Fibroblast of gingiva (primary cell): ENCODE measurements around the gene LAMP1.
"Not testable (repeated sequence)": the region's sequence is repeated elsewhere in the genome, so short reads cannot be mapped to it uniquely, and the experiment has no call there.

Source experiments
- DNase-seq: peaks from one replicate; pipeline ENCODE4 v3.0.0-alpha.2; 2011; ENCODE audit warnings: low read depth

LAMP1 gene

DNA sequence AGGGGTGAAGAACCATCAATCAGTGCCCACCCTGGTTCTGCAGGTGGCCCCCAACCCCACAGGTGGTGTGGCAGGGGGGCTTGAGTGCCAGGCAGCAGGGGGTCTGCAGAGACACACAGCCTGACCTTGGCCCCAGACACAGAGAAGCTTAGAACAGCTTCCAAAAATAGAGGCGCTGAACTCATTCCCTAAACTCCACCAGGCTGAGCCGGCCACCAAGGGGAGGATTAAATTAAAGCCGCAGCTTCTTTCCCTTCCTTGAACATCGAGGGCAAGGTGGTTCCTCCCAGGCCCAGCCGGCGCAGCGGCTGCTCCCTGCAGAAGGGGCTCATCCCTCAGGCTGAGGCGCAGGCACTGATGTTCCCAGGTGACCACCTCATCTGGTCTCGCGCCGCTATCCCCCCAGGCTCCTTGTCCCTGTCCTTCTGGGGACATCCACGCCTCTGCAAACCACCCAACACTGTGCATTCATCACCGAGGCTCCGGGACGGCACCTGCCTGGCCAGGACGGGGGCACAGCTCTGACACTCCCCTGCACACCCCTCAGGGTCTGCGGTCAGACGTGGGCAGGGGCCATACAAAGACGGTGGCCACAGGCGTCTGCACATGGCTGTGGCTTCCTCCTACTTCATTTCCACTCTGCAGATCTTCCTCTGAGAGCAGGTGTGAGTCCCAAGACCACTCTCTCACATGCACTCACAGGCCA, 30.9 kb downstream of the LAMP1 start:
- DNase-seq = no peak

DNA sequence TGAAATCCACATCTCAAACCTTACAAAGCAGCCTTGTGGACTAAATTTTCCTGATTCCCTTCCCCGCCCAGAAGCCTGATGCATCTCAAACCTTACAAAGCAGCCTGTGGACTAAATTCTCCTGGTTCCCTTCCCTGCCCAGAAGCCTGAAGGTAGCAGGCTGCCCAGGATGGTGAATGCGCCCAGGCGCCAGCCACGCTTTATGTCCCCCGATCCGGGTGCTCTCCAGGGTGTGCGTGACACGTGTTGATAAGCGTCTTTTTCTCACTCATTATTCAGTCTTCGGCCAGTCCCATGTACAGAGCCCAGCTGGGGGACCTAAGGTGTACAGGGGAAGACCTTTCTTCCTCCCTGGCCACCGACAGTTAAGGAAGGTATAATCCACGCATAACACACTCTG, 31.8 kb downstream of the LAMP1 start:
- no peak for DNase-seq

DNA sequence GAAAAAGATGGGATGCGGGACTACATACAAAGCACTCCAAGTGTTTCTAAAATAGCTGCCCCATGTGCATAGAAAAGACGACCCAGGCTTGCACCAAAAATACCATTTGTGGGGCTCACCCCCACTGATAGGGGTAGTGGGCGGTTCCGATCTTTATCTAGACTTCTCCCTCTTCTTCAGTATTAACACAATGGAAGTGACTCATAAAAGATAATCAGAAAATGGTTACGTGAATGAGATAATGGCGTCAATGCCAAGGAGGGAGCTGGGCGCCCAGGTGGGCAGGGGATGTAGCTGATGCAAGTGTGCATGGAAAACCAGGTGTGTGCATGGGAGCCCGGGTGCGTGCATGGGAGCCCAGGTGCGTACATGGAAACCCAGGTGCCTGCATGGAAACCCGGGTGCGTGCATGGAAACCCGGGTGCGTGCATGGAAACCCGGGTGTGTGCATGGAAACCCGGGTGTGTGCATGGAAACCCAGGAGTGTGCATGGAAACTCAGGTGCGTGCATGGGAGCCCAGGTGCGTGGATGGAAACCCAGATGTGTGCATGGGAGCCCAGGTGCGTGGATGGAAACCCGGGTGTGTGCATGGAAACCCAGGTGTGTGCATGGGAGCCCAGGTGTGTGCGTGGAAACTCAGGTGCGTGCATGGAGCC, 32.7 kb downstream of the LAMP1 start:
- no peak for DNase-seq

DNA sequence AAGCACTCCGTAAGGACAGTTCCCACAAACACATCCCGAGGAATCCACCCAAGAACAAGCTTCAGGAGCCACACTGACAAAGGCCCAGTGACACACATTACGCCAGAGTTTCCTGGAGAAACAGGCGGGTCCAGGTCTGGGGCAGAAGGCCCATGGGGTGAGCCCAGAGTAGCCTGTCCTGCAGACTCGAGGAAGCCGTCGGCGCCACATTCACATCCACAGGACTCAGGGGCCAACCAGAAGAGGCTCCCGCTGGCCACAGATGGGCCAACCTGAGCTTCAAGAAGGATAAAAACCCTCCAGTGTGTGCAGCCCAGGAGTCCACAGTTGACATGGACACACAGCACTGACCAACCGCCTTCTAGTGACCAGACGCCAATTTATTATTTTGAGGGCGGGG, 35.6 kb downstream of the LAMP1 start:
- DNase-seq = no peak

DNA sequence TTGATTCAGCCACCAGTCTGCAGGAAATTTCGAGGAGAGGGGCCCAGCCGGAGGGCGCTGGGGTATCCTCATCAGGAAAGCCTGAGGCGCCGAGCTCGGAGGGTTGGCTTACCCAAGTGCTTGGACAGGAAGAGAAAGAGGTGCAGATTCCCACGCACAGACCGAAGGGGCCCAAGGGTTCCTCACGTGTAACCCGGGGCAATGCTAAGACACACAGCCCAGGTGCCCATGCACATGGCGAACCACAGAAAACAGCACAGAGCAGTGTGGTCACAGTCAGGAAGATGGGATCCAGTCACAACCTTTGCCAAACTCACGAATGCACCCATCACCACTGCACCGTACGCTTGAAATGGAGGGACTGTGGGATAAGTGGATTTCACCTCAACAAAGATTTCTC, 36.0 kb downstream of the LAMP1 start:
- DNase-seq = no peak

DNA sequence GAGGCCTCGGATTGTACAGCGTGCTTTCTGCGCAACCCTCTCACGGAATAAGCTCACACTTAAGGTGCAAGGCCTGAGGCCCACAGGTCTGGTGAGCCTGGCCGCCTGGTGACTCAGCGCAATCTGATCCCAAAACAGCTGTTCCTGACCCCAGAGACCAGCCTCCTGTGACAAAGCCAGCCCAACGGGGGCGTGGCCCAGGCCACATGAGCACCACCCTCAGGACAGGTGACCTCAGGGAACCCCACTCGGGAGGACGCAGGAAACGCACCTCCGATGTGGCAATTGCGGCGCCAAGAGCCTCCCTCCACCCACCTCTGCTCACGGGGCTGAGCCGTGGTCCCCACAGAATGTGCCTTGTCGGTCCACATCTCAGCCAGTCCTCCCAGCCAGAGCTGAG, 40.5 kb downstream of the LAMP1 start:
- DNase-seq = no peak

DNA sequence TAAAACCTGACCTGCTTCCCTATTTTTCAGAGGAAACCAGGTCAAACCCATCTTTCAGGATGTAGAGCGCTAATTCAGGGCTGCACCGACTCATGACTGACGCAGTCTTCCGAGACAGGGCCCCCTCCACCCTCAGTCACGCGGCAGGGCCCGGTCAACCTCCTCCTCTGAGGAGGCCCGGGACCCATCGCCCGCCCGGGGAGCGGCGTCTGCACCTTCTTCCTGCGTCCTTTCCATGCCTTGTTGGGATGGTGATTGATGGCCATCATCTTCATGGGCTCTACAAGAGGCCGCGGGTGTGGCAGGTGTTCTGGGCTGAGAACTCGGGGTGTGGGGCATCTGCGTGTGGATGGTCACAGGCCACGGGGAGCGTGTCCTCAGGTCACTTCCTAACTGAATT, 40.9 kb downstream of the LAMP1 start:
- no peak for DNase-seq

DNA sequence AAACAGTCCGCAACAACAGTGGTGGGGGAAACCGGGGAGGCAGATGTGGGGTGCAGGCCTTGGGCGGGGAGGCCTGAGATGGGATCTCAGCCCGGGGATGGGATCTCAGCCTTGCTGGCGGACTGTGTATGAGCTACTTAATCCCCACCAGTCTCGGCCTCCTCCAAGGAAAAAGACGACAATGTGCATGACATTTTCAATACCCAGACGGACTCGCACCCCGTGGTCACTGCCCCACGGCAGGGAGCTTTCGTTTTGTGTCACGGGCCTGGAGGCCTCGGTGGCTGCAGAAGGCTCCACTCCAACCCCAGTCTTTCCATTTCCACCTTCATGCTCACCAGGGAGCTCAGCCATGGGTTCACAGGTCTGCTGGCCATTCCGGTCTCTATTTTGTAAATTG, 41.4 kb downstream of the LAMP1 start:
- DNase-seq = no peak

DNA sequence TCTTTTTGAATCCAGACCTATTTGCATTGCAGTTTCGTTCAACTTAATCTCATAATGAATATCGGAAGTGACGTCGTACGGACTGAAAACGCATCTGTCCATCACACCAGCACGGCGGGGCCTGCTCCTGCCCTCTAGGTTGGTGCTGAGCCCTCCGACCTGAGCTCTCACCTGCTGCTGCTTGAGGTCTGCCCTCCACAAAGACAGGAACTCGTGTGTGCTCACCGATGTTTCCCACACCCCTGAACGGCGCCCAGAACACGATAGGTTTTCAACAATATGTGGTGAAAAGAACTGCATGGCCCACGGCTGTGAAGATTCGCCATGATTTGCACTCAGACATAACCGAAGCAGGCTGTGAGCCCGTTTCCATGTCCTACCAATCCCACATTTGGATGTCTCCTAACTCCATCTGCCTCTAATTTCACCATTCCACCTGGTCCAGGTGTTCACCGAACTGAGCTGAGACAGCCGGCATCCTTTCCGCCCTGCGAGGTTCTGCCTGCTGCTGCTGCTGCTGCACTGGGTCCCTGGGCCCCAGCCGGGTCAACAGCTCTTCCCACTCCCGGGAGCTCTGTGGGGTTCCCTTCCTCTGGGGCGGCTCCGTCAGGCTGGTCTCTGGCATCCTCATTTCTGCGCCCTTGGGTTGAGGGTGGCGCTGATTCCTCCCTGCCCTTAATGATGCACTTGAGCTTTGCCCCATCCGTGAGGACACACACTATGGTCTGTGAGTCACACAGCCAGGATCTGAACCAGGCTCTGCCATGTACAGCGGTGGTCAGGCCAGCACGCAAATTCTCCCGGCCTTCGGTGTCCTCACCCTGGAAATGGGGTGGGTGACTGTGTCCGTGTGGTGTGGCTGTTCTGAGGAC, 46.0 kb downstream of the LAMP1 start:
- no peak for DNase-seq

DNA sequence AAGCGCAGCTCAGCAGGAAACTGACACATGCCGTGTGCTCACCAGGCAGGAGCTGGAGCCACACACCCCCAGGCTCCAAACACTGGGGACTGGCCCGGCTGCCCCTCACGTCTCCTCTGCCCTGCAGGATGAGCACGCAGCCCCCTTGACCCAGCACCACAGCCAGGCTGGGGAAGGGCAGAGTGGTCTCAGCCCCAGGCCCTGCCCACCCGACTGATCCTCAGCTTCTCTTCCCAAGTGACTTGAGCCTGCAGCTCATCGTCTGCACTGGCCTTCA, 46.6 kb downstream of the LAMP1 start:
- DNase-seq = no peak

DNA sequence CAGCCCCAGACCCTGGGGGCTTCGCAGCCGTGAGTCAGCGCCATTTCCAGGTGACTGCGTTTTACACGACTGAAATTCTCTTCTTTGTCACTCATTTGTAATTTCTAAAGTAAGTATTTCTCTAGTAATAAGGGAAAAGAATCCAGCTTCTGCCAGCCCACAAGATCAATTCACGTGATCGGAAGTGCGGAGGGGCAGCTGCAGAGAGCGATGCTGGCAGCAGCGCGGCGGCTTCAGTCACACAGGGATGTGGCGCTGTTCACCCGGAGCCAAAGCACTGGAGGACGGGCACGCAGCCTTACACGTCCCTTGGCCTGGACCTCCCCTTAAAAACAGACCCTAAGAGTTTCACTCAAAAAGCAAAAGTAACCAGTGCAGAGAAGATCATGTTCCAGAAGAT, 48.4 kb downstream of the LAMP1 start:
- no peak for DNase-seq

DNA sequence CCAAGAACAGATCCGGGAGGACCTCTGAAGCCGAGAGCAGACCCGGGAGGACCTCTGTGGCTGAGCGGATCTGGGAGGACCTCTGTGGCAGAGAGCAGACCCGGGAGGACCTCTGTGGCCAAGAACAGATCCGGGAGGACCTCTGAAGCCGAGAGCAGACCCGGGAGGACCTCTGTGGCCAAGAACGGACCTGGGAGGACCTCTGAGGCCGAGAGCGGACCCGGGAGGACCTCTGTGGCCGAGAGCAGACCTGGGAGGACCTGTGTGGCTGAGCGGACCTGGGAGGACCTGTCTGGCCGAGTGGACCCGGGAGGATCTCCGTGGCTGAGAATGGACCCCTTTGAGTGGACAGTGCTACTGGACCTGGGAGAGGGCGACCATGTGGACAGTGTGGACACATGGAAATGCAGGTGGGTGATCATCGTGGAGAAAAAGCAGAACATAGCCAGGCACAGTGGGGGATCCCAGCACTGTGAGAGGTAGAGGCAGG, 50.7 kb downstream of the LAMP1 start:
- DNase-seq = not testable (repeated sequence)

DNA sequence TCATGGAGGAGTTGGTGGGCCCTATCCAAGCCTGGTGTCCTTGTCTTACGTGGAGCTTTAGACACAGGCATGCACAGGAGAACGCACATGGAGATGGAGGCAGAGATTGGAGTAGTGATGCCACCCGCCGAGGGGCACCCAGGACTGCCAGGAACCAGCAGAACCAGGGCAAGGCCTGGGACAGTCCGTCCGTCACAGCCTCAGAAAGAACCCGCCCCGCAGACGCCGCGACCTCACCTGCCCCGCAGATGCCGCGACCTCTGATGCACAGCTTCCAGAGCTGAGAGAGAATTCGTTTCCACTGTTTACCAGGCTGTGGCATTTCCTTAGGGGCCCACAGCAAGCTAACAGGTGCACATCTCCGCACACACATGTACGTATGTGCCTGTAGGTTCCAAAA, 51.6 kb downstream of the LAMP1 start:
- no peak for DNase-seq

DNA sequence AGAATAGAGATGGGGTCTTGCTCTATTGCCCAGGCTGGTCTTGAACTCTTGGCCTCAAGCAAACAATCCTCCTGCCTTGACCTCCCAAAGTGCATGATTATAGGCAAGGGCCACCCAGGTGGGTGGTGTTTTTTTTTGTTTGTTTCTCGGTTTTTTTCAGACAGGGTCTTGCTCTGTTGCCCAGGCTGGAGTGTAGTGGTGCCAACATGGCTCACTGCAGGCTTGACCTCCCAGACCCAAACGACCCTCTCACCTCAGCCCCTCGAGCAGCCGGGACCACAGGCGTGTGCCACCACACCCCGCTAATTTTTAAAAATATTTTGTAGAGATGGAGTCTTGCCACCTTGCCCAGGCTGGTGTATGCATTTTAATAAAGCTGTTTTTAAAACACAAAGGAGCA, 52.0 kb downstream of the LAMP1 start:
- no peak for DNase-seq

DNA sequence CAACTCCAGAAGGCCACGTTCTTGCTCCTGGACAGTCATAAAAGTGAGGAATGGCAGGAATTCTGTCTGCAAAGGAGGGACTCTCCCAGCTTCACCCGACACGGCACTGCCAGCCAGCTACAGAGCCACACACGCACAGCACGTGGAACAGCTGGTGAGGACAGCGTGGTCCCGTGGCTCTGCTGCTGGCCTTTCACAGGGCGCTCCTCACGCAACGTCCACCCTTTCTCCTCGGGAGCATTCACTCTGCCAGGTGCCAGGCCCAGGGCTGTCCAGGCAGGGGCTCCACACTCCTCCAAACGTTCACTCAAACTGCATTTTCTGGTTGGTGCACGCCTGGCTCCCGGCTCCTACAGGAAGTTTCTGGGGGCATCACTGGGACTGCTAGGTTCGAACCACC, 52.5 kb downstream of the LAMP1 start:
- DNase-seq = no peak

DNA sequence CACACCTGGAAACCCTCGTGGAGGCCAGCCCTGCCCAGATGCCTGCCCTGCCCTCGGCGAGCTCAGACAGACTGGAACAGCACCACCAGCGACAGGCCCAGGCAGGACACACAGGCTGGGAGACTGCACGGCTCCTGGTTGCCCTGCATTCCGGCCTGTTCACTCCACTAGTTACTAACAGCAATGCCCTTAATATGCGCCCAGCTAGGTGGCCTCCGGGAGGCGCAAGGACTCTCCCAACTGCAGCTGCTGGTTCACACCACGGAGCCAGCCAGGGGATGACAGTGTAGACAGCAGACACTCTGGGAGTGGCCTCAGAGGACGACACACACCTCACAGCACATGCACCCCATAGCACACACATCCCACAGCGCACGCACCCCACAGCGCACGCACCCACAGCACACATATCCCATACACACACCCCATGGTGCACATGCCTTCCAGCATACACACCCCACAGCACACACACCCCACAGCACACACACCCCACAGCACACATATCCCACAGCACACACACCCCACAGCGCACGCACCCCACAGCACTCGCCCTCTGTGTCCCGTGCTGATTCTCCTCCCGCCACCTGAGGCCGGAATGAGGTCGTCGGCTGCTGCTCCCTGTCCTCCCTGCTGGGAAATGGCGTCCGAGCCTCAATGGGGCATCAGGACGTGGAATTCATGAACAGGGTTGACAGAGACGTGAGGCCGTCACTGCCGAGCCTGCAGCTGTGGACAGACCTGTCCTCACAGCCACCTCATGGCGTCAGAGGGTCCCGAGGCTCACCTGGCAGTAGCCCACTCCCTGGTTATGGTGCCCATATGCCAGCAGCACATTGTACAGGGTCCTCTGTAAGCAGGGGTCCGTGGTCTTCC, 53.3 kb downstream of the LAMP1 start:
- DNase-seq = no peak

DNA sequence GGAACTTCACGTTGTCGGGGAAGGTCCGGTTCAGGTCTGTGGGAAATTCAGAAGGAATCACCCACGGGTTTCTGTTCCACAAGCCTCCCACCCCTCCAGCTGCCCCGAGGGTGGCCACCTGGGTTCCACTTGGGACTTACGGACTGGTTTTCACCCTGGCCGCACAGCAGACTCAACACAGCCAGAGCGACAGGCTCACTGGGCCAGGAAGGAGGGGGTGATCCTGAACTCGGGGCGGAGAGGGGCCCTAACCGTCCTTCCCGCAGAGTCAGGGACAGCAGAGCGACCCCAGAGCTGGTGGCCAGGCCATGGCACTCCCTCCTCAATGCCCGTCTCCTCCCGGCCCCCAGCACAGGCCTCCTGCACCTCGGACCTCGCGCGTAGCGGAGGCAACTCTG, 53.9 kb downstream of the LAMP1 start:
- no peak for DNase-seq

DNA sequence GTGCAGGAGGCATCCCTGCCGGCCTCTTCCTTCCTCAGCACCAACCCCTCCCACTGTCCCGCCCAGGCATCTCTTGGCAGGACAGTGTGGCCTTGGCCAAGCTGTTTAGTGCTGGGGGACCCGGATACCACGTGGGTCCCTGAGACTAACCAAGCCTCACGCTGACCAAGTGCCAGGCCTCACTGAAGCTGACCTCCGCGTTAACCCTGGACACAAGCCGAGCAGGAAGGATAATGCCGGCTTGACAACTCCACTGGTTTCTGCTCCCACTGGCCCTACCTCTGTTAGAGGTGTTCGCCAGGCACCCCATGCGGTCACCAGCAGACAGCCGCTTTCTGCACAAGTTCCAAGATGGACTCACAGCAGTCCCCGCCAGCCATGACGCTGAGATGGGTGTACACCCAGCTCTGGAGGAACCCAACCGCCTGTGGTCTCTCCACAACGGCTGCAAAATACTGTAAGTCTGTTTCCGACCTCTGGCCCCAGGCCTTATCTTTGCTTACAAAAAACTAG, 54.5 kb downstream of the LAMP1 start:
- no peak for DNase-seq

DNA sequence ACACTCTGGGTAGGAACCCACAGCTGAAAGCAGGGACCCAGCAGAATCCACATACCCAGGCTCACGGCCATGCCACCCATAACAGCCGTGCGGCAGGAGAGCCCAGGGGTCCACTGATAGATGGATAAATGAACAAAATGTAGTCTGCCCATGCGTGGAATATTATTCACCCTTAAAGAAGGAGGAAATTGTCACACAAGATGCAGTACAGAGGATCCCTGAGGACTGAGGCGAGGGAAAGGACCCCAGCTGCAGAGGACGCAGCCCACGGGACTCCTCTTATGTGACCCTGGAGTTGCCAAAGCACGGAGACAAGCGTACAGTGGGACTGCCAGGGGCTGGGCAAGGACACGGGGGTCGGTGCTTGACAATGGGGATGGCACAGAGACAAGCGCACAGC, 56.2 kb downstream of the LAMP1 start:
- no peak for DNase-seq

DNA sequence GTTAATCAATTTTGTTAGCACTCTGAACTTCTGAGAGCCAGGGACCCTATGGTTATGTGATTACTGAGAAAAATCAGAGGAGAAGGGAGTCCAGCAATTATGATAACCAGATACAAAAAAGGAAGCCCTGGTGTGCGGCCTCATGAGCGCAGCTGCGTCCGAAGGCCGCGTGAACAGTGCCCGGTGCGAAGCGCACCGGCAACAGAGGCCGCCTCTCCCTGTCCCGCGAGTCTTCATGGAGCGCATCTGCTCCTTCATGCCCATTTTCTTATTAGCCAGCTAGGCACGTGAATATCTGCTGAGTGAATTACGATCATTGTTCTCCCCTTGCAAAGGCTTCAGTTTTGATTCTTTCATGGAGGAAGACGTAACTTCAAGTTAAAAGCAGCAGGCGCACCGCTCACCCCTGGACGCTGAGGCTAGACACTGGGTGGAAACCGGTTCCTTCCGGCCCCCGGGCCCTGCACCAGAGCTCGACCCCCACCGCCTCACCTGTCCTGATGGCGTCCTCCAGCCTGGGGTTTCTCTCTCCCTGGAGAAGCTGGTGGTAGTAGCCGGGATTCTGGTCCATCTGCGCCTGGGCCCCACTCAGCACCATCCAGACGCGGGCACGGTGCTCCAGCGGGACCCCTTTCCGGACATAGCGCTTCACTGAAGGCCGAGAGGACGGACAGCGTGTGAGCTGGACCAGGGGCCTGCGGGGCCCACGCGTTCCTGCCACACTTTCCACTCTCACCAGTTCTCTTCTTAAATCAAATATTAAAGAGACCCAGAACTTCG, 58.0 kb downstream of the LAMP1 start:
- no peak for DNase-seq

DNA sequence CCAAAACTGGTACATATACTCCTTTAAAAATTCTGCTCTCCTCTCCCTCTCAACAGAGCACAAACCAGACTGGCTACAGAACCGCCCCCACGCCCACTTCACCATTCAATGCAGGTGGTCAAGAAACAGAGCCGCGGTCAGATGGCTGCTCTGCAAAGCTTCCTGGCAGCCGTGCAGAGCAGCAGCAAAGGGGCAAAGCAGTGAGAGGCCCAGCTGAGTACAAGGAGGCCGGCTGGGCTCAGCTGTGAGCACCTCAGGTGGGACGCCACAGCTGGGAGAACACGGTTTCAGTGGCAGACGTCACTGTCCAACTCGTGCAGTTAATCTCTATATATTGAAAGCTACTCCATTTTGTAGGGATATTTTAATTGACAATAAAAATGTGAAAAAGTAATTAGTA, 58.6 kb downstream of the LAMP1 start:
- DNase-seq = no peak
